GM18520 (cell line): Measurements from ENCODE around the gene APOBEC3H.
A peak's percentile ranks its signal among the peaks of the same experiment; 100 is the strongest.
"Not testable (repeated sequence)": the region's sequence is repeated elsewhere in the genome, so short reads cannot be mapped to it uniquely, and the experiment has no call there.

ENCODE experiments used
- ATAC-seq: cut with Tn5 transposase; IDR thresholded peaks from one replicate; pipeline ENCODE4 v1.9.1; 2021; ENCODE audit not compliant: unreplicated experiment

The APOBEC3H gene

GRCh38 chr22:39097098-39098020 is at the start of gene APOBEC3H:
APOBEC3H (plus strand) TSS chr22:39097244; CDS start chr22:39100279, 3,035 bp downstream.
- ATAC-seq, result no peak

GRCh38 chr22:39049486-39049885 is 47.6 kb upstream of the APOBEC3H start:
- not testable (repeated sequence) for ATAC-seq

GRCh38 chr22:39051844-39052495 is 45.1 kb upstream of the APOBEC3H start:
- not testable (repeated sequence) for ATAC-seq

DNA sequence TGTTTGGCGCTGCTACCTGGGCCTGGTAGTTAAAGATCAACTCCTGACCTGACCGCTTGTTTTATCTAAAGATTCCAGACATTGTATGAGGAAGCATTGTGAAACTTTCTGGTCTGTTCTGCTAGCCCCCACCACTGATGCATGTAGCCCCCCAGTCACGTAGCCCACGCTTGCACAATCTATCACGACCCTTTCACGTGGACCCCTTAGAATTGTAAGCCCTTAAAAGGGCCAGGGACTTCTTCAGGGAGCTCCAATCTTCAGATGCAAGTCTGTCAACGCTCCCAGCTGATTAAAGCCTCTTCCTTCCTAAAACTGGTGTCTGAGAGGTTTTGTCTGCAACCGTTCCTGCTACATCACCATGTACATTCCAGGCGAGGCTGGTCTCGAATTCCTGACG is 41.4 kb upstream of the APOBEC3H start:
- ATAC-seq, result no peak

GRCh38 chr22:39061290-39061689 is 35.8 kb upstream of the APOBEC3H start:
- ATAC-seq, result not testable (repeated sequence)

- not testable (repeated sequence) for ATAC-seq
These were observed 35.1 kb upstream of the APOBEC3H start for GRCh38 chr22:39061951-39062350.

GRCh38 chr22:39063904-39064303 is 33.1 kb upstream of the APOBEC3H start:
- ATAC-seq, result not testable (repeated sequence)

DNA sequence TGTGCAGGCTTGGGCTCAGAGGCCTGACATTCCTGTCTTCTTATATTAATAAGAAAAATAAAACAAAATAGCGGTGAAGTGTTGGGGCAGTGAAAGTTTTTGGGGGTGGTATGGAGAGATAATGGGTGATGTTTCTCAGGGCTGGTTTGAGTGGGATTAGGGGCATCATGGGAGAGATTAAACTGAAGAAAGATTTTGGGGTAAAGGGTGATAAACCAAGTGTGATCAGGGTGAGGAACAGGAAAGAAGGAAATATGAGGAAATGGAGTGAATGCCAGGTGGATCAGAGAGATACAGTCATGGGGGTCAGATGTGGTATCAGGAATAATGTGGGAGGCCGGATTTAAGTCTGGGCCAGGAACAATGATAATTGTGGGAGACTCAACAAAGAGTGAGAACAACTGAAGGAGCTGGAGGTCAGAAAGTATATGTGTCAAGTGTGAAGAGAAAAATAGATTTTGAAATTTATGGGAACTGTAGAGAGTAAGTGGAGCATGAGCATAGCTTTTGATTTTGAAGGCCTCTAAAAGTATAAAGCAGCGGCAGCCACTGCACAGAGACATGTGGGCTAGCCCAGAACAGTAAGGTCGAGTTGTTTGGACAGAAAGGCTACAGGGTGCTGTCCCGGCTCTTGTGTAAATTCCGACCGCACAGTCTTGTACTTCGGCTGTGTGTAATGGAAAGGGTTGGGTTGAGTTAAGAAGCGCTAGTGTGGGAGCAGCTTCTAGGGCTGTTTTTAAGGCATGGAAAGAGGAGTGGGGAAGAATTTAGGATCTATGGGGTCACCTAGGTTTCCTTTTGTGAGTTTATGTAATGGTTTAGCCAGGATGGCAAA is 30.4 kb upstream of the APOBEC3H start:
- not testable (repeated sequence) for ATAC-seq

- ATAC-seq, result no peak
These were observed 28.8 kb upstream of the APOBEC3H start for GRCh38 chr22:39068033-39068785.

DNA sequence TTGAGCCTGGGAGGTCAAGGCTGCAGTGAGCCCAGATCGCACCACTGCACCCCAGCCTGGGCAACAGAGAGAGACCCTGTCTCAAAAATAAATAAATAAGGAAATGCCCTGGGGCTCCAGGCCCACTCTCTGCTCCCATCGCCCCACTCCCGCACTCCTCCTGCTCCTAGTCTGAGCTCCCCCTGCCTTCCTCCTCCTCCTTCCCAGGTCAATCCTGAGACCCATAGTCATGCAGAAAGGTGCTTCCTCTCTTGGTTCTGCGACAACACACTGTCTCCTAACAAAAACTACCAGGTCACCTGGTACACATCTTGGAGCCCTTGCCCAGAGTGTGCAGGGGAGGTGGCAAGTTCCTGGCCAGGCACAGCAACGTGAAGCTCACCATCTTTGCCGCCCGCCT is 26.9 kb upstream of the APOBEC3H start:
- no peak for ATAC-seq

GRCh38 chr22:39072581-39072981 is 24.5 kb upstream of the APOBEC3H start:
- ATAC-seq, result not testable (repeated sequence)

DNA sequence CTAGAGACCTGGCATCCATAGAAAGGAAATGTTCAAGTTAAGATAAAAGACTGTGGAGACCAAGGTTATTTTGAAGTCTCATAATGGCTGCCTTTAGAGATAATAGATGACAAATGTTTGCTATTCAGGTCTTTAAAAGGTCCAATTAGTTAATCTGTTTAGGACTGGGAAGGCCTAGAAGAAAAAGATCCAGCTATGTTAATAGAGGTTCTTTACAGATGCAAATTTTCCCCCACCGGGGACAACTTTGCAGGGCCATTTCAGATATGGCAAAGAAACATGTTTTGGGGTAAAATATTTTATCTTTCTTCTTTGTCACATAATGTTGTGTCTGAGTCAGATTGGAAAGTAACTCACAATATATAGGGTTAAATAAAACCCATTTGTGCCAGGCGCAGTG is 23.1 kb upstream of the APOBEC3H start:
- no peak for ATAC-seq

DNA sequence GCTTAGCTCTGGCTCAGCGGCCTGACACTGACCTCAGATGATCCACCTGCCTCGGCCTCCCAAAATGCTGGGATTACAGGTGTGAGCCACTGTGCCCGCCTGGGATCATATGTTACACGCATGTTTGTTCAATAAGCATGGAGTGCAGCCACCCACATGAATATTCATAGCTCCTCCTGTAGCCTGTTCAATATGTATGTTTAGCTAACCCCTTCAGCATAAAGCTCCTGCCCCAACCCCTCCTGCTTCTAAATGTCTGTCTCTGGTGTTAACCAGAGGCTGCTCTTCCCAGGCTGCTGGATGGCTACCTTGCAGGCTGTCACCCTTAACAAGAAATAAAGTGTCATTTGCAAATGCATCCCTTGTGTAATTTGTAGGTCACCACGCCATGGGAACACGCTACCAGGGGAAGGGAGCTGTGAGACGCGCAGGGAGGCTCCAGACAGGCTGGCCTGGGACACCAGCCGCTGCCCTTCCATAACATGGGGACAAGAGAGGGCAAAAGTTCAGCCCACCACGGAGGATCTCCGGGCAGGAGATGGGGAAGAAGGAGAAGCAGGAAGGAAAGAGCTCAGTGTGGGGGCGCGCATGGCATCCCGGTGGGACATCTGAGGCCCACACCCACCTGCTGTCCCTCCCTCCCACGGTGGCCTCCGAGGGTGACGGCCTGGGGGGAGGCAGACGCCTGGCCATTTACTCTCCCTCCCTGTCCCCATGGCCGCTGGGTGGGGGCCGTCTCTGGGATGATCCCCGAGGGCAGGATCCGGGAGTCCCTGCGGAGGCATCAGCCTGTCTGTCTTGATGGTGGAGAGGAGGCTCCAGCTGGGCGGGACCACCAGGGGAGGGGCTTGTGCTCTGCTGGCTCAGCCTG is 20.7 kb upstream of the APOBEC3H start:
- not testable (repeated sequence) for ATAC-seq

DNA sequence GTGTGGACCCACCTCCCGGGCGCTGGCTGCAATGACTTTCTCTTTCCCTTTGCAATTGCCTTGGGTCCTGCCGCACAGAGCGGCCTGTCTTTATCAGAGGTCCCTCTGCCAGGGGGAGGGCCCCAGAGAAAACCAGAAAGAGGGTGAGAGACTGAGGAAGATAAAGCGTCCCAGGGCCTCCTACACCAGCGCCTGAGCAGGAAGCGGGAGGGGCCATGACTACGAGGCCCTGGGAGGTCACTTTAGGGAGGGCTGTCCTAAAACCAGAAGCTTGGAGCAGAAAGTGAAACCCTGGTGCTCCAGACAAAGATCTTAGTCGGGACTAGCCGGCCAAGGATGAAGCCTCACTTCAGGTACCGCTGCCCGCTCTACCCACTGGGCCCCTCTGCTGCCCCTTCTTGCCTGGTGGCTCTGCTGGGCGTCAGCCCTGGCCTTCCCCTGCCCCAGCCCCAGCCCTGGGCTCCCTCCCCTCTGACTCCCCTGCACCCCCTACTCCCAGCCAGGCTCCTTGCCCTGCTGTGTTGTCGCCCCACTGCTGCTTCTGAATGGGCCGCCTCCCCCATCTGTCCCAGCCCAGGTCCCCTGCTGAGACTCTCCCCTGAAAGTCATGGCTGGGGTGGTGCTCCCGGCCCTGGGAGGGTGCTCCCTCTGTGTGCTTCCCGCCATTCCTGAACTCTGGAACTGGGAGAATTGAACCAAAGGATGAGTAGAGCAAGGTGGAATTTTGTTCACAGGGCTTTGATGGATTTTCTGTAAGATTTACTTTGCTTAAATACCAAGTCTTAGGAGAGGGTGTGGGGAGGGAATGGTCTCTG is 19.8 kb upstream of the APOBEC3H start, which contains the start of gene APOBEC3G:
Gene APOBEC3G, plus strand, starts transcription at position 250 of the 815 bp plus-strand sequence. Its CDS starts 87 bp downstream, at position 337.
- ATAC-seq, result peak; percentile 65

- not testable (repeated sequence) for ATAC-seq
These were observed 19.1 kb upstream of the APOBEC3H start for GRCh38 chr22:39077912-39078311.

DNA sequence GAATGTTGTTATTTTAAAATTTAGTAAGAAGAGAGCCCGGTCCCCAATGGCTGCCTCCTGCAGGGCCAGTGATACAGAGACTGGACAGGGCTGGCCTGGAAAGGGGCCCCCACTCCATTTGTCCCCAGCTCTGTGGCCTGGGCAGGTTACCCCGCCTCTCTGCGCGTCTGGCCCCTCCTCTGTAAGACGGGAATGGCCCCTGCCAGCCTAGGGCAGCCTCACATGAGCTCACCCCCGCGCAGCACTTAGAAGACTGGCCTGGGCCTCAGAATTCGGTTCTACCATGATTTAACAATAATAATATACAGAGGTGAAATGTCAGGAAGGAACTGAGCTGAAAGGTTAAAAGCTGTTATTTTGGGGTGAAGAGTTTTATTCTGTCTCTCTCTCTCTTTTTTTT is 18.7 kb upstream of the APOBEC3H start:
- no peak for ATAC-seq

DNA sequence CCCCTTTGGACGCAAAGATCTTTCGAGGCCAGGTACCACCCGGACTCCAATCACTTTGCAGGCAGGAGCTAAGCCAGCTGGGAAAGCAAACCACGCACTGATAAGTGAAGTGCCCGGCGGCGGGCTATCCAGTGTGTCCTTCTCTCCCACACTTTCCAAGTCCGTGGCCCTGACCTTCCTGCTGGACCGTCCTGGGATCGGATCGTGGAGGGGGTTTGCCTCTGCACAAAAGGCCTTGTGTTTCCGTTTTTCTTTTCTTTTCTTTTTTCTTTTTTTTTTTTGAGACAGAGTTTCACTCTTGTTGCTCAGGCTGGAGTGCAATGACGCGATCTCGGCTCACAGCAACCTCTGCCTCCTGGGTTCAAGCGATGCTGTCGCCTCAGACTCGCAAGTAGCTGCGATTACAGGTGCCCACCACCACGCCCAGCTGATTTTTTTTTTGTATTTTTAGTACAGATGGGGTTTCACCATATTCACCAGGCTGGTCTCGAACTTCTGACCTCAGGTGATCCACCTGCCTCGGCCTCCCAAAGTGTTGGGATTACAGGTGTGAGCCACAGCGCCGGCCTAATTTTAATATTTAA is 17.9 kb upstream of the APOBEC3H start:
- not testable (repeated sequence) for ATAC-seq
